ENCODE measurements around the gene GNAI1.

The GNAI1 gene

DNA sequence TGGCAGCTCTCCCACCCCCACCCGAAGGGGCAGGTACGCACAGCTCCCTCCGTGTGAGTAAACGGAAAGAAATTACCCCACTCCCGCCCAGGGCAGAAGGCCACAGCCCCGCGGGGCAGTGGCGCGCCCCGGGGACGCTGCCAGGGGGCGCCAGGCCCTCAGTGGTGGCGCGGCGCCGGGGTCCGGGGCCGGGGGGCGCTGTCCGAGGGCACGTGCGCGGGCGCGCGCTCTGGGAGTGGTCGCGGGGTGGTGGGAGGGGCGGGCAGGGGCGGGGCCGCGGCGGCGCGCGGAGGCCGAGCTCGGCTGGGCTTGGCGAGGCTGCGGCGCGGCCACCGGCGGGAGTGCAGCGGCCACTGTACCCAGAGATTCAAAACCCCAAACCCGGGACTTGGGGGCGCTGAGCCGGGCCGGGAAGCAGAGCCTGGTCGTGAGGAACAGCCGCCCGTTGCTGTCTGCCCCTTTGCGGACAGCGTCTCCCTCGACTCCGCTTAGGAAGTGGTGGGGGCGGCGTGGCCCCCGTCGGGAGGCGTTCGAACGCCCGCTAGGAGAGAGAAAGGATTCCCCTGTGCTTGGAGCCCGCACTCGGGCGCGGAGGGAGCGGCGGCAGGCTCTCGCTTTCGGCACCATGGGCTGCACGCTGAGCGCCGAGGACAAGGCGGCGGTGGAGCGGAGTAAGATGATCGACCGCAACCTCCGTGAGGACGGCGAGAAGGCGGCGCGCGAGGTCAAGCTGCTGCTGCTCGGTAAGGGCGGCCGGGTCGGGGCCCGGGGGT is at the start of gene GNAI1:
GNAI1 (plus strand) TSS at position 296 of the 773 bp plus-strand sequence; CDS start at position 626, 330 bp downstream.
- DNase-seq (ENCODE audit: low read depth in 2 of 3, low spot score in 2 of 3) = peak; percentile 15 to 18 (median 15)

DNA sequence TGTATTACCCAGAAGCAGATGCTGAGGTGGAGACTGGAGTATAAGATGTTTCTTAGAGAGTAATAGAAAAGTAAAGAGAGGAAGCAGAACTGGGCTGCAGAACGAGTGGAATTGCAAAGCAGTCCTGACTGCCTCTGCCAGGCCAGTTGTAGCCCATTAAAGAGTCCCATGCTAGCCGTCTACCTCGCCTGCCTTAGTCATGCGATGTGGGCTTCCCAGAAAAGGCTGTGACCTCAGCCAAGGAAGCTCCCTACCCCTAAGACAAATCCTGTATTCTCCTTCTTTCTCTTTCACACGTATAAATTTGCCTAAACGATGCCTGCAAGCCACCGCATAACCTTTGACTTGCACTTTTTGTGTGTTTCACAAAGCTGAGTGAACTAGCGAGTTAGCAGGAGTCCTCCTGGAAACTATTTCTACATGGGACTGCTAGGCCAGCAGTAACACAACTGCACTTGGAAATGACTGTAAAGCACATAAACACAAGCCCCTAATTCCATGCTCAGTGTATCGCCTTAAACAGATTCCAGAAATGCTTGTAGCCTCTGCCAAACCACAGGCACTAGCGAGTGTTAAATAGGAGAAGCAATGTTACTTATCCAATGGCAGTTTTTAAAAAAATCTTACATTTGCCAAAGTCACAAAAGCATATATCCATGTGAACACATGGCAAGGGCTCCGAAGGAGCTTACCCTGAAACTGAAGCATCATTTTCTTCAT is 47.4 kb upstream of the GNAI1 start:
- no peak for DNase-seq (ENCODE audit: low read depth in 2 of 3, low spot score in 2 of 3)

DNA sequence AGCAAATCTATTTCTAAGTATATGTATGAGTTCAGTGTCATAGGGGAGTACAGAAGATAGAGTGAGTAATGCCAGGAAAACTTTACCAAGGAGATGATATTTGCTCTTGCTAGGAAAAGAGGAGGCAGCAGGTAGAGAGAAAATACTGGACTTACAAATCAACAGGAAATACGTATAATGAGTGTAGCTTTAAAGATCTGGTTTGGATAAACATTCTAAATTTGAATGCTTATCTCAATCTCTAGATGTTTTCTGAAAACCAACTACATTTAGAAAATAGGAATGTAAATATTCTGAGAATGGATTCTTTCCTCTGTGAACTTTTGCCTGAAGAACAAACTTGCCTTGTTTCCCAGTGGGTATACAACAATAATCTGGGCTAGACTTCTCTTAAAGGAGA is 46.9 kb upstream of the GNAI1 start:
- no peak for DNase-seq (ENCODE audit: low read depth in 2 of 3, low spot score in 2 of 3)

DNA sequence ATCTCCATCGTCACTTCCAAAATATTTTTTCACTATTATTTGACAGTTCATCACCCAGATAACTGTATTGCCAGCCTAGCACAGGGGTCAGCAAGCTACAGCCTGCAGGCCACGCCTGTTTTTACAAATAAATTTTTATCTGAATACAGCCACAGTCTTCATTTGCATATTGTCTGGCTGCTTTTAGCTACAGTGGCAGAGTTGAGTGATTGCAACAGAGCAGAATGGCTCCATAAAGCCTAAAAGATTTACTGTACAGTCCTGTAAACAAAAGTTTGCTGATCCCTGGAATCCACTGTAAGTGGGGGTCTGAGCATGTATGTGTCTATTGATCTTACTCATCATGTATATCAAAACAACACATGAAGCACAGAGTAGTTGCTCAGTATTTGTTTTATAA is 45.9 kb upstream of the GNAI1 start:
- DNase-seq (ENCODE audit: low read depth in 2 of 3, low spot score in 2 of 3) = no peak

DNA sequence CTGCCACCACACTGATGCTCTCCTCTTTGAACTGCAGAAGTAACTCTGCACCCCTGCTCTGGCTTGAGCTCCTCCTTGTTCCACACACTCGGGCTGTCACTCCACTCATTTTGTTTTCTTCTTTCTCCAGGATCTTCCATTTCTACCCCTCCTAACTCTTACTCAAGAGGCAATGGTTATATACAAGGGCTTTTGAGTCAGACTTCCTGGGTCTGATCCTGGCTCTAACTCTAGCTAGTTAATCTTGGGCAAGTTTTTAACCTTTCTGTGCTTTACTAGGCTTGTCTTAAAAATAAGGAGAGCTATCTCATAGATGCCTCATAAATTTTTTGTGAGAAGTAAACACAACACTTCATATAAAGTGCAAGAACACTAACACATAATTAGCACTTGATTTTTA is 45.3 kb upstream of the GNAI1 start:
- no peak for DNase-seq (ENCODE audit: low read depth in 2 of 3, low spot score in 2 of 3)

DNA sequence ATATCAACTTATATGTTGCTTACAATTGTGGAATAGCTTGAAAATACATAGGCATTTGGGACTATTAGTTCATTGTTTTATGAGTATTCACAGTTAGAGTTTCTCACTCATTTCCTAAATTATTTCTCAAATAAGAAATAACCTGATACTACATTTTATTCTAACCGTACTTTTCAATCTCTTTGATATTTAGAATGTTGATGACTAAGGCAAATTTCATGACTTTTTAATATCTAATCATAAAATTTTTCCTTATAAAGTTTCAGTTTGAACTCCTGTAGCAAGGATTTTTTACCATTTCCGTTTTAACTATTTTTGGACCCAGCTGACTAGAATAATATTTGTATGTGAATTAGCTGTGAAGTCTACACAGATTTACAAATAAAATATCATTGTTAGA is 41.3 kb upstream of the GNAI1 start:
- DNase-seq (ENCODE audit: low read depth in 2 of 3, low spot score in 2 of 3) = no peak

DNA sequence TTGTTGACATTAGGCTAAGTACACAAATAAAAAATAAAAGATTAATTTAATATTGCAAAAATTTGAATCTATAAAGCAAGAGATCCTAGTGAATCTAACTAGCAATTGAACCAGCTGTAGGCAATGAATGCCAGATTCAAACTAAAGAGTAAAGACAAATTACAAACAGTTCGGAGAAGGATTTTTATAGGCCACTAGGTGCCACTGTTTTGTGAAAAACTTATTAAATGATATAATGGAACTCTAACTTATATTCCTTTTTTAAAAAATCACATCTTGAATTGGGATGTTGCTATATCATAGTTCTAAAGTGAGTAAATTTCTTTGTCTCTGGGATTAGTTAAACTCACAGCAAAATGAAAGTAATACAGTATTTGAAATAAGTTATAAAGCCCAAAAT is 39.1 kb upstream of the GNAI1 start:
- DNase-seq (ENCODE audit: low read depth in 2 of 3, low spot score in 2 of 3) = no peak

DNA sequence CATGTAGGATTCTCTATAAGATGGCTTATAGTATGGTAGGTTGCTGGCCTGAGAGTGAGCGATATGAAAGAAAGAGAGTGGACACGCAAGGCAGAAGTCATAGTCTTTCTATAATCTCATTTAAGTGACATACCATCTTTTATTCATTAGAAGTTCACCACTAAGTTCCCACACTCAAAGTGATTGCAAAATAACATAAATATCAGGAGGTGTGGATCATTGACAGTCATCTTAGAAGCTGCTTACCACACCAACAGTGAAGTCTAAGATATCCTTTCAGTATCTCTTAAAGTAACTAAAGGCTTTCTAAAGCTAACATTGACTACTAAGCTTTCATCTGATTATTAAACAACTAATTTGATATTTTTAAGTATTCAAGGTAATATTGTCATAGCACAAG is 36.9 kb upstream of the GNAI1 start:
- DNase-seq (ENCODE audit: low read depth in 2 of 3, low spot score in 2 of 3) = no peak

DNA sequence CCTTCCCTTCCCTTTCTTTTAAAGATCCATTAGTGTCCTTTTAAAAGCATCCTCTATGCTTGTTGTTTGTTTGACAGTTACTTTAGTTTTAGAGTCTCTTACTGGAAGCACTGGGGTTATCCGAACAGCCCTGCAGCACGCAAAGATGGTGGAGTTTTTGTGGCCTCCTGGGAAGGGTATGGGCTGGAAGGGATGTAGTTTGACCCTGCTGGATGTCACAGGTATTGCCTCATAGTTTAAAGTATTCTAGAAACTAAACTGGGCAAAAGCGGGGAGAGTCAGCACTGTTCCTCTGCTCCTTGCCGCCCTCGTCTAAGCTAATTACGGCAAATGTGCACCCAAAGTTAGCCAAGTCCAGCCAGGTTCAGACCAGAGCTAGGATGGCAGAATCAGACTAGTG is 35.8 kb upstream of the GNAI1 start:
- DNase-seq (ENCODE audit: low read depth in 2 of 3, low spot score in 2 of 3) = no peak

DNA sequence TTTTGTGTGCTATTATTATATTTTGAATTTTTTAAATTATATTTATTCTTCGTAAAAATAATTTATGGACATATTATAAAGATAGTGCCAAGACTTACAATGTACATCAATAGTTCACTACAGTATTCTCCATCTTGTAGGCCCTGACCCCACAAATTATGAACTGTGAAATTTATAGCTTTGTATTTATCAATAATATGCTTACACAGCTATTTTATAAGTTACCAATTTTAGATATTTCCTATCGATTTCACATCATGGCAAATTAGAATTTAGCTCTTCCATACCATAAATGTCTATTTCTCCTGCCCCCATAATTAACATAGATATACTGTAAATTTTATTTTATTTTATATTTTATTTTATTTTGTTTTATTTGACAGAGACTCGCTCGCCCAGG is 34.4 kb upstream of the GNAI1 start:
- no peak for DNase-seq (ENCODE audit: low read depth in 2 of 3, low spot score in 2 of 3)

DNA sequence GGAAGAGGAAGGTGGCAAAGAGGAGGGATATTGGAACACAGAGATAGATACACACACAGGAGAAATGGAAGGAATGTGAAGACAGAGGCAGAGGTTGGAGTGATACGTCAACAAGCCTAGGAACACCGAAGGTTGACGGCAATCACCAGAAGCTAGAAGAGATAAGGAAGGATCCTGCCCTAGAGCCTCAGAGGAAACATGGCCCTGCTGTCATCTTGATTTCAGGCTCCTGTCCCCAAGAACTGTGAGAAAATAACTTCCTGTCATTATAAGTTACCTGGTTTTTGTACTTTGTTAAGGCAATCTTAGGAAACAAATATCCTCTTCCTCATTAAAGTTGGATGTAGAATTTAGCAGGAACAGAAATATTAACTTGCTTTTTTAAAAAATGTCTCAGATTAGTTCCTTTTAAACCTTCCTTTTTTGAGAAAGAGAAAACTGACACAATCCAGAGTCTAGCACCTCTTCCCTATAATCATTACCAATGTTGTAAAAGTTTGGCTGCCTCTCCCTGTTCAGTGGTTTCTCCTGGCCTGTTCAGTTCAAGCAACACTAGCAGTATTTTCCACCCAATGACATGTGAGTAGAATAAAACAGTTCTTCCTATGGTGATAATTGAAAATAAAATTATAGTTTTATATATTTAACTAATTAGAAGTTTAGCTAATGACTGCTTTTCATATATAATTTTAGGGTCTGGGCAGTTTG is 28.8 kb upstream of the GNAI1 start:
- no peak for DNase-seq (ENCODE audit: low read depth in 2 of 3, low spot score in 2 of 3)

DNA sequence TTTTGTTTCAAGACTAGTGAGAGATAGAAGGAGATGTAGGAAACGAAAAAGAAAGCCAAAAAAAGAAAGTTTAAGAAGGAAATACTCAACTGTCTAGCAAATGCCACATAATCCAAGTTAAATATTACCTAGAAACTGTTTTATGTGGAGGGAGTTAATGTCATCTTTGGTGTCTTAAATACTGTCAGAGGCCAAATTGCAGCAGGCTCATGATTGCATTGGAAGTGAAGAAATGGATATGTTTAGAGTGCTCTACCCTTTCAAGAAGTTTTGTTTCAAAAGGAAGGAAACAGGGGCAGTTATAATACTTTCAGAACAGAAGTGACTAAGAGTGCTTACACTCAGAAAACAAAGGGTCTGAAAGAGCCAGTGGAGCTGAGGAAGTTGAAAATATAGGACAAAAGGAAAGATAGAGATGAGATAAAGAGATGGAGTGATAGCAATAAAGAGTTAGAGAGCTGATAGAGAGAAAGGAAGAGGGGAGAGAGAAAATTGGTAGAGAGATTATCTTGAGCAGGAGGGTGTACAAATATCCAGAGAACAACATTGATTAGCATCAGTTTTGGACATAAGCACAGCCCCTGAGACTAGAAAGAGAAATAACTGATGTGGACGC is 28.0 kb upstream of the GNAI1 start:
- no peak for DNase-seq (ENCODE audit: low read depth in 2 of 3, low spot score in 2 of 3)

DNA sequence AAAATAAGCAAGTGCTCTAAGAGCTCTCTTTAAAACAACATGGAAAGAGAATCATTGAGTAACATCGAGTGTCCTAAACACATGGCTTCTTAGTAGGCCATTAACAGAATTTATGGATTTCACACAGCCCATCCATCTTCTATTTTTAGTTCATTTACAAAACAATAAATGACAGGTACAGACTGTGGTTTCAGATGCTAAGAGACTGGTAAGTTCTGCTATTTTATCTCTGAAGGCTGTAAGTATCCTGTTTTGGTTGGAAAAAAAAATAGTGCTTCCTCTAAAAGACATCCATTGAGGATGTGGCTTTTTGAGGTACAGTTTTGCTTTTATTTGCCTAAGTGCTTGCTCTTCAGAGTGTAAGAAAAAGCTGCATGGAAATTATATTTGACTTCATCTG is 27.4 kb upstream of the GNAI1 start:
- no peak for DNase-seq (ENCODE audit: low read depth in 2 of 3, low spot score in 2 of 3)

DNA sequence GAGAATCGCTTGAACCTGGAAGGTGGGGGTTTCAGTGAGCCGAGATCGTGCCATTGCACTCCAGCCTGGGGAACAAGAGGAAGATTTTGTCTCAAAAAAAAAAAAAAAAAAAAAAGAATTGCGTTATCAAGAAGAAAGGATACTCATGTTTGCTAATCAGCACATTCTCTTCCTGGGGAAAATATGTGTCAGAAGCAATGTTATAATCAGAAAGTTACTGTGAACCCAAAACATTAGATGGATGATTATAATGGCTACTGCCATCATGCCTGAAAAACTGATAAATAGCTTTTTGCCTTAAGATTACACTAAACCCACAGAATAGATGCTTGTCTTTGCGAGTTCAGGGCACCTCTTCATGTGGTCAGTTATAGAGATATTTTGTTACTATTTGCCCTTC is 24.3 kb upstream of the GNAI1 start:
- no peak for DNase-seq (ENCODE audit: low read depth in 2 of 3, low spot score in 2 of 3)

DNA sequence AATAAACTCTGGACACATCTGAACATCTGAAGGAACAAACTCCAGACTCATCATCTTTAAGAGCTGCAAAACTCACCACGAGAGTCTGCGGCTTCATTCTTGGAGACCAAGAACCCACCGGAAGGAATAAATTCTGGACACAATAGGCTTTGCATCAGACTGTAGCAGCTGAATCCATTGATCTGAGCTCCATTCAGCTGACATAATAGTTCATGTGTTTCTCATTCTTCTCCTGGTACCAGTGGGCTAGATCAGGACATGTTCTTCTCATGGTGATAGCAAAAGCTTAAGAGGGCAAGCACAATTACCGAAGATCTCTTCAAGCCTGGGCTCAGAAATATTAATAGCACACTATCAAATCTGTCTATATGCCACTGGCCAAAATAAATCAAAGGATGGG is 20.5 kb upstream of the GNAI1 start:
- DNase-seq (ENCODE audit: low read depth in 2 of 3, low spot score in 2 of 3) = no peak

DNA sequence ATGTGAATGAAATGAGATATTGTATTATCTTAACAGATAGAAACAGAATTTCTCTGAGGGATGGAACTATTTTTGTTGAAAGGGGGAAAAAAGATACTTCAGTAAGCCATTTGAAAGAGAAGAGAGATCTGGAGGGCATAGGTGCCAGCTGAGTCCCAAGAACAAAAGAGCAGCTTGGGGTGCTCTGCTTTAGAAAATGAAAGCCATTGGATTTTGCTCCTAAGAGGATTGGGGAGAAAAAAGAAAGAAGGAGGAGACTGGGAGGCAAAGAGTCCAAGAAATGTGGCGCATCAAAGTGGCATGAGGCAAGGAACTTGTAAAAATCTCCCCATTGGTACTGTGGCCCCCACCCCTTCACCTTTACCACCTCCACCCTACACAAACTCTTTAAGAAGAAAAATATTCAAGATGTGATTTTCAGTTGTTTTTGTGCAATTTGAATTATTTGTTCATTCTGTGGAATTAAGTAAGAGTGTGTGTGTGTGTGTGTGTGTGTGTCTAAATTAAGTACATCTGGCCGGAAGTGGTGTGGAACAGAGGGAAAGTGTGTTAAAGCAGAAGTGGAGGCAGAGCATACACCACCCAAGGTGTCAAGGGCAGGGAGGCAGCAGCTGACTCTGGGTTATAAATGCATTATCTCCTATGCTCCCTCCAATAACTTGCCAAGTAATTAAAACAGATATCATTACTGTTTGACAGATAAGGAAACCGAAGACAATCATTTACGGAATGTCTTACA is 9.9 kb upstream of the GNAI1 start:
- DNase-seq (ENCODE audit: low read depth in 2 of 3, low spot score in 2 of 3) = no peak

DNA sequence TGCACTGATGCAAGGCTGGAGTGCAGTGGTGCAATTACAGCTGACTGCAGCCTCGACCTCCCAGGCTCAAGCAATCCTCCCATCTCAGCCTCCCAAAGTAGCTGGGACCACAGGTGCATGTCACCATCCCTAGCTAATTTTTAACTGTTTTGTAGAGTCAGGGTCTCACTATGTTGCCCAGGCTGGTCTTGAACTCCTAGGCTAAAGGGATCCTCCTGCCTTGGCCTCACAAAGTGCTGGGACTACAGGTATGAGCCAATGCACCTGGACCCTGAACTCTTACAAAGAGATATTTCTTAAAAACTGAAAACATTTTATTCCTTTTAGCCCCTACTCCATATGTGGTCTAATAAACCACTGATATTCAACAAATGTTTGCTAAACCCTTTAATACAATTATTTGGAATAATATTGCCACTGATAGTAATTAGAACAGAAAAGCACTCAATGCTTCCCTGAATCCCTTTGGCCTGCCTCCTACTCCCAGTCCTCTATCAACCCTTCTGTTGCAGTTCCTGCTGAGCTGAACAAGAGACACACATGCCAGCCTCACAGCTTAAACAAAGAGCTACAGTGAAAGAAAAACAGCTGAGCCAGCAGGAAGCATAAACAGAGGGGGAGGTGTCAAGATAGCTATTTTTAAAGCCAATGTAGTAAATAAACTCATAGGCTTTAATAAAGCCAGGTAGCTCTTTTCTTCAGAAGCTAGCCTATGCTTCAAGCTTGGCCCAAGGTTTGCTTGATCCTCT is 7.0 kb upstream of the GNAI1 start:
- no peak for DNase-seq (ENCODE audit: low read depth in 2 of 3, low spot score in 2 of 3)

DNA sequence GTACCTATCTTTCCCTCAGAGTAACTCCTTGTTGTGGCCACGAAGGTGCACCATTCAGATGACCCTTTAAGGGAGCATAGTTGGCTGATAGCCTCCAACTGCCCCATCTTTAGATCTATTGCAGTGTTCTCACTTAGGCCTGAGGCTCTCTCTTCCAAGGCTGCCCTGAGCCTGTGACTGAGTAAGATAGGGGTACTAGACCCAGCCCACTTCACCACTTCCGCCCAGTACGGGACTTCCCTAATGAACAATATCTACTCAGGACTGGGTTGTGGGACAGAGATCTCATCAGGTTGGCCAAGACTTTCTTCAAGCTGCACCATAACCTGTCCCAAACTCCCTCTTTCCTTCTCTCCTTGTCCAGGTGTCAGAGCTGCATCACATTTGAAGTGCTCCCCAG is 5.7 kb upstream of the GNAI1 start:
- DNase-seq (ENCODE audit: low read depth in 2 of 3, low spot score in 2 of 3) = no peak

DNA sequence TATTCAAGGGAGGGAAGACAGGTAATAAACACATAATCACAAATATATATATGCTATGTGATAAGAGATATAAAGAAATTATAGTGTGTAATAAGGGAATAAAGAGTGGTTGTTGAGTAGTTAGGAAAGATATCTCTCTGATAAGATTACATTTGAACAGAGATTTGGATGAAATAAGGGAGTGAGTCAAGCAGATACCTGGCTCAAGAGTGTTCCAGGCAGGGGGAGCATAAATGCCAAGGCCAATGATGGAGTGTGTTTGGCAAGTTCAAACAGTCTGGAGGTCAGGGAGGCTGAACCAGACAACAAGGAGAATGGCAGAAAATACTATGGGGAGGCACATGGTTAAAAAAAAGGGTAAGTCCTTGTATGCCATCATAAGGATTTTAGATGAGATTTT is 4.8 kb upstream of the GNAI1 start:
- no peak for DNase-seq (ENCODE audit: low read depth in 2 of 3, low spot score in 2 of 3)

DNA sequence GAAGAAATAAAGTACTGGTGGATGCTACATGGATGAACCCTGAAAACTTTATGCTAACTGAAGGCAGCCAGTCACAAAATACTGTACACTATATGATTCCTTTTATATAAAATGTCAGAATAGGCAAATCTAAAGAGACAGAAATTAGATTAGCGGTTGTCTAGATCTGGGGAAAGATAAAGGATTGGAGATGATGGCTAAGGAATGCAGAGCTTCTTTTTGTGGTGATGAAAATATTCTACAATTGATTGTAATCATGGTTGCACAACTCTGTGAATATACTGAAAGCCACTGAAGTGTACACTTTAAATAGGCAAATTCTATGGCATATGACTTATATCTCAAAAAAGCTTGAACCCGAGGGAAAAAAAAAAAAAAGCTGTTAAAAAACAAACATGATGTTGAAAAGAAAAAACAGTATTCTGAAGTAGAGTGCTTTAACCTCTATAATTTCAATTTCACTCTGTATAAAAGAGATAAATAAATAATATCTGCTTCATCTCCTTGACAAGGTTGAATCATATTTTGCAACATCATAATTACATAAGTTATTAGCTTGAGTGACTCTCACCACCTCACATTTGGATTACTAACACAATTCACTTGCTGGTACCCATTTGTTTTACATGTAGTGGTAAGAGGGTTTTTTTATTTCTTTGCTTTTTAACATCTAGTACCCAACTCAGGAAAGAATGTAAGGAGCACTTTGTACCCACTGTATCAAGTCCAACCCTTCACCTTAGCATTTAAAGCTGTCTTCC is 2.8 kb upstream of the GNAI1 start:
- no peak for DNase-seq (ENCODE audit: low read depth in 2 of 3, low spot score in 2 of 3)
